GM18499 (cell line): ENCODE measurements around the gene ADAD2.

ENCODE experiments used
- ATAC-seq: cut with Tn5 transposase; IDR thresholded peaks from one replicate; pipeline ENCODE4 v1.9.1; 2021; ENCODE audit warnings: moderate number of reproducible peaks; ENCODE audit not compliant: insufficient read depth, unreplicated experiment

The ADAD2 gene

GRCh38 chr16:84220851-84221250 is 29.9 kb downstream of the ADAD2 start:
- ATAC-seq = no peak

- no peak for ATAC-seq
These were observed 32.5 kb downstream of the ADAD2 start for GRCh38 chr16:84223456-84223855.

GRCh38 chr16:84224554-84224953 is 33.6 kb downstream of the ADAD2 start:
- no peak for ATAC-seq

GRCh38 chr16:84225126-84225525 is 34.2 kb downstream of the ADAD2 start:
- ATAC-seq = no peak

GRCh38 chr16:84225571-84225970 is 34.6 kb downstream of the ADAD2 start:
- ATAC-seq = no peak

GRCh38 chr16:84226026-84226425 is 35.1 kb downstream of the ADAD2 start:
- ATAC-seq = no peak

GRCh38 chr16:84227548-84227947 is 36.6 kb downstream of the ADAD2 start:
- no peak for ATAC-seq

- no peak for ATAC-seq
These were observed 37.4 kb downstream of the ADAD2 start for GRCh38 chr16:84228256-84228838.

GRCh38 chr16:84229471-84229870 is 38.5 kb downstream of the ADAD2 start:
- no peak for ATAC-seq

GRCh38 chr16:84232060-84232459 is 41.1 kb downstream of the ADAD2 start:
- ATAC-seq = no peak

GRCh38 chr16:84232969-84233368 is 42.0 kb downstream of the ADAD2 start:
- no peak for ATAC-seq

GRCh38 chr16:84233748-84234147 is 42.8 kb downstream of the ADAD2 start:
- no peak for ATAC-seq

GRCh38 chr16:84234321-84235241 is 43.6 kb downstream of the ADAD2 start:
- no peak for ATAC-seq

GRCh38 chr16:84236671-84237070 is 45.7 kb downstream of the ADAD2 start:
- no peak for ATAC-seq

- no peak for ATAC-seq
These were observed 47.2 kb downstream of the ADAD2 start for GRCh38 chr16:84237994-84238750.

GRCh38 chr16:84239141-84239769 is 48.3 kb downstream of the ADAD2 start:
- ATAC-seq = no peak

GRCh38 chr16:84239909-84240308 is 49.0 kb downstream of the ADAD2 start, which contains the start of gene KCNG4:
TSS of gene KCNG4 (minus strand) at chr16:84240012. CDS start at chr16:84237485, 2,527 bp downstream.
- ATAC-seq = no peak

GRCh38 chr16:84240455-84240854 is 49.5 kb downstream of the ADAD2 start:
- no peak for ATAC-seq

- no peak for ATAC-seq
These were observed 50.8 kb downstream of the ADAD2 start for GRCh38 chr16:84241778-84242177.

- ATAC-seq = no peak
These were observed 51.9 kb downstream of the ADAD2 start for GRCh38 chr16:84242839-84243238.
